HG03571 (cell line): ENCODE results near the gene PDYN.
"Not testable (repeated sequence)": the region's sequence is repeated elsewhere in the genome, so short reads cannot be mapped to it uniquely, and the experiment has no call there.

Experiments
- ATAC-seq: cut with Tn5 transposase; IDR thresholded peaks from one replicate; pipeline ENCODE4 v1.9.1; 2021; ENCODE audit not compliant: unreplicated experiment

The PDYN gene

DNA sequence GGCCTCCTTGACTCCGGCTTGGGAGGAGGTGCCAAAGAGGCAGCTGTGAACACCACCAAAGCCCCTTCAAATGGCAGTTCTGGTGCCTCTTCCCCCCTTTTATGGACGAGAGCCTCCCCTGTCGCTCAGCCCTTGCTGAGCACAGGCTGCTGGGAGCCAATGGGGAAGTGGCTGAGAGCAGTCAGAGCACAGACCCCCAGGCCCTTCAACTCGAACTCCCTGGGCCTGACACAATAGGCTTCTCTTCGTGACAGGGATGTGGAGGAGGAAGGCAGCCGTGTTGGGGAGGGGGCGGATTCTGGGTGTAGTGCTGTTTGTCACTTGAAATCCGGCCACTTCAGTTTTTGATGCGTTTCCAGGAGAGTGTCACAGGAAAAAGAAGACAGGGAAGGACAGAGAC lies at the start of gene PDYN:
Gene PDYN (minus strand): TSS at position 73 of the 400 bp plus-strand sequence. CDS start 10,974 bp downstream, outside the sequence.
- no peak for ATAC-seq

DNA sequence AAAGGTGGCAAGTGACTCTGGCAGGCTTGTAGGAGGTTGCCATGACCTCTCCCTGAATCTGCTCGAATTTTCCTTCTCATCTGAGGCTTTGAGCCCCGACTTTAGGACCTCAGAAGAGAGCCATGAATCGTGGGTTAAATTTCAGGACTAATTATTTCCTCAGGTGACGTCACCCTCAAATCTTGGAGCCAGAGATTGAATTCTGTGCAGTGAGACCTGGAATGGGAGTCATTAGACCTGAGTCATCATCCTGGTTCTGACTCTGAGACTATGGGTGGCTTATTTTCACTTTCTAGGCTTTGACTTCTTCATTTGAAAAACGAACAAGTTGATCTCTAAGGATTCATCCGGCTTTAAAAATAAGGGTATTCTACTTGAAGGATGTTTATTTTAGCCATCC lies 48.5 kb upstream of the PDYN start:
- ATAC-seq: no peak

DNA sequence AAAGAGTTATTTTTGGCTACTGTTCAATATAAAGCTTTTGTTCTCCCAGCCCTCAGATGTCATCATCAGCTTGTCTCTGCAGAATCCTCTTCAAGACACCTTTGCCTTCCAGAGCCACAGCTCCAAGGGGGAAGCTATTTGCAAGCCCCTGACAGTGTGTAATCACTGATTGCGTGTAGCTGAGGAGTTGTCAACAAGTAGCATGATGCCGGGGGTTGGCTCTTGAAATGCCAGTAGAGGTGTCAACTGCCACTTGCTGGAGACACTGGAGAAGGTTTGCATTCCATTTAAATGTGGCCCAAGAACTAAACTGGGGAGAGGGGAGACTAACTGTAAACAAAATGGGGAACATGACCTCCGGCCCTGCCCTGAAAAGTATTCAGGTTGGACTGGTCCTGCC lies 44.3 kb upstream of the PDYN start:
- ATAC-seq: no peak

DNA sequence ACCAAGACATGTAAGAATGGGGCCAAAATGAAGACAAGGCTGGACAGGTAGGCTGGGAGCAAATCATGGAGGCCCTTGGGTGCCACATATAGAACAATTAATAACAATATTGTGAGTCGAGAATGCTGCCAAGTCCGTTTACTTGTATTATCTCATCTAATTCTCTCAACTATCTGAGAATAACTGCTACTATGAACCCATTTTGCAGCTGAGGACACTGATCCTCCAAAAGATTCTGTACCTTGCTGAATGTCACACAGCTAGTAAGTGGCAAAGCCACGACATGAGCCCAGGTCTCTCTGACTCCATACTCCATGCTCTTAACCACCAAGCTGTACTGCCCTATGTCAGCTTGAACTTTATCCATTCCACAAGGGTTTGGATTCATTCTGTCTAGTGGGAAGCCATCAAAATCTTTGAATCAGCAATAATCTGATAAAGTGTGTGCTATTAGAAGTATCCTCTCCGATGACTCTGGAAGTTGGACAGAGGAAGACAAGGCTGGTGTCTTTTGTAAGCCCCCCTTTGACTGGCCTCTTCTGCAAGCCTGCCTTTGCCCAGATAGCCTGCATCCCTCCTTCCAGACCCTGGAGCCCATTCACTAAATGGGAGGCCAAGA lies 43.5 kb upstream of the PDYN start:
- no peak for ATAC-seq

DNA sequence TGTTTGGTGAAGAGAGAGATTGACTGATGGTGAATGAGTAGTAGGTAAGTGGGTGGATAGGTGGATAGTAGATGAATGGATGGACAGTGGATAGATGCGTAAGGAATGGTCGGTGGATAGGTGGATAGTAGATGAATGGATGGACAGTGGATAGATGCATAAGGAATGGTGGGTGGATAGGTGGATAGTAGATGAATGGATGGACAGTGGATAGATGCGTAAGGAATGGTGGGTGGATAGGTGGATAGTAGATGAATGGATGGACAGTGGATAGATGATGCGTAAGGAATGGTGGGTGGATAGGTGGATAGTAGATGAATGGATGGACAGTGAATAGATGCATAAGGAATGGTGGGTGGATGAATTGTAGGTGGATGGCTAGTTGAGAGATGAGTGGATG lies 42.5 kb upstream of the PDYN start:
- not testable (repeated sequence) for ATAC-seq

DNA sequence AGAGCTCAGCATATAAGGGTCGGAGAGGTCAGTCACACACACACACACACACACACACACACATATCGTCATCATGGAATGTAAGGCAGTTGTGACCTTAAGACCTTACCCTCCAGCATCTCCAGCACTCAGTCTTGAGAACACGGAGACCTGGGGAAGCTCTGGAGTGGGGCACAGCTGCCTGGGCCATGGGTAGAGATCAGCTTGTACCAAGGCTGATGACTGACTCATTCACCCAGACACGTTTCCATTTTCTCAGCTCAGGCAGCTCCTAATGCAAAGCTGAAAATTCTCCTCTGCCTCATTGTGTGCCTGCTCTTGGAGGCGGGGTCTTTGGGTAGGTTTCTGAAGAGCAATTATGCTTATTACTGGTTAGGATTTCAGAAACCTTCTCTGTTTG lies 38.3 kb upstream of the PDYN start:
- no peak for ATAC-seq

DNA sequence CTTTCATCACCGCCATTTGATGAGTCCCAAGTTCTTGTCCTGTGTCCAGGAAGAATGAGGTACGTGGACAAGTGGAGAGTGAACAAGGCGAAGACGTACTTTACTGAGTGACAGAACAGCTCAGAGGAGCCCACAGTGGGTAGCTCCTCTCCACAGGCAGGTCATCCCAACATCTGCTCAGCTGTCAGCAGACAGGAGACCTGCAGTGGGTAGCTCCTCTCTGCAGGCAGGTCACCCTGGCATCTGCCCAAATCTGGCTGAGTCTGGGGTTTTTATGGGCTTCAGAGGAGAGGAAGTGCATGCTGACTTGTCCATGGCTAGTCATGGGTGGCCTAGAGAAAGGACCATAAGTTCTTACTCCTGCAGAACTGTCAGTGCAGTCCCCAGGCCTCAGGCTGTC lies 32.7 kb upstream of the PDYN start:
- no peak for ATAC-seq

DNA sequence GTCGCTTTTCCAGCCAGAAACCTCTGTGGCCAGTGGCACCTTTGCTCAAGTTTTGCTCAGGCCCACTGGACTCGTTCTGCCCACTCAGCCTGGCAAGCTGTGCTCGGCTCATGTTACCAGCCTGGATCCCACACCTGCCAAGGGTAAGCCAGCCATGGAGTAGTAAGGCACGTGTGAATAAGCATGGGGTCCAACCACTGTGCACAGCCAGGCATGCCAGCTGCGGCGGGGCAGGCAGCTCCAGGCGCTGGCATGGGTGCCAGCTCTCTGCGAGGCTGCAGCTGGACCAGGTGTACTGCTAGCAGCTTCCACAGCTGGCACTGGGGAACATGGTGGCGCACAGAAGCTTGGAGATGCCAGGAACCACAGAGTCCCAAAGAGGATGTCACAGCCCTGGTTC lies 32.1 kb upstream of the PDYN start:
- ATAC-seq: no peak

DNA sequence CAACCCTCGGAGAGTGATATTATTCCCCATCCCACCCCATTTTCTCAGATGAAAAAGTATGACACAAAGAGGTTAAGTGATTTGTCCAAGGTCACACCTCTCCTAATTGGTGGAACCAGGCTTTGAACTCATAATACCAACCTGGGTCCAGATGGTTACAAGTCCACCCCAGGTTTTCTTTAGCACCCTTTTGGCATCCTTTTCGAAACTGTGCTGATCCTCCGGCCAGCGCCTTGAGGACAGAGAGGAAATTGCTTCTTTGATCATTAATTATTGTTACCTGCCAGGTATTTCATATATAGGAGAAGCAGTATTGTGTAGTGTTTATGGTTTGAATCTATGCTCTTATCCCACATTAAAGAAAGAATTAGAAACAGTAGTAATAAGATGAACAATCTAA lies 29.3 kb upstream of the PDYN start:
- ATAC-seq: no peak

DNA sequence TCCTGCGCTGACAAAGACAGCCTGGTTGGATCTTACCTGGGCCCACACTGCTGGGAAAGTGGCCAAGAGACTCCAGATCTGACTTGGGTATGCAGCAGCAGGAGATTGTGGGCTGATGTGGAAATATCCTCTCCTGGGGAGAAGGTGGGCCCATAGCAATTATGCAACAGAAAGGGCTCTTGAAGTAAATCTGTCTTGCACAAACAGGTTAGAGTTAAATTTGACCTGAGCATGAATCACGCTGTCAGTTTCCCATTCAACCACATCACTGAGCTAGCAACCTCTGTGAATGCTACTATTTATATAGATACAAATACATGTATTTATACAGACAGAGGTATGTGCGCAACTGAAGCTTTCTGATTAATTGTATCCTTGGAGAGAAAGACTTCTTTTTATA lies 28.3 kb upstream of the PDYN start:
- no peak for ATAC-seq

DNA sequence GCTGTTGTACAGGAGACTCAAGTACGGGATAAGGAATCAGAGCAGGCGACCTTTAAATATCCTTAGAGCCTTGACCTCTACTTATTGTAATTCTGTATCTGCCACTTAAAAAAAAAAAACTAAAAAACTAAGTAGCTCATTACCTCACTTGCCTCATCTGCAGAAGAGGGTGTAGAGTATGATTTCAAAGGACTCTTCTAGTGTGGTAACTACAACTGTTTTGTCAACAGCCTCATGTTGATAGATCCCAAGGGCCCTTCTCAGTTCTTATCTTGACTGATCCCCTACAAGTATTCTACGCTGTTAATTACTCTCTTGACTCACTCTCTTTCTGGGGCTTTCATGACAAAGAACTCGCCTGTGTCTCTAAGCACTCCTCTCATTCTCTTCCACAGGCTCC lies 16.7 kb upstream of the PDYN start:
- no peak for ATAC-seq

DNA sequence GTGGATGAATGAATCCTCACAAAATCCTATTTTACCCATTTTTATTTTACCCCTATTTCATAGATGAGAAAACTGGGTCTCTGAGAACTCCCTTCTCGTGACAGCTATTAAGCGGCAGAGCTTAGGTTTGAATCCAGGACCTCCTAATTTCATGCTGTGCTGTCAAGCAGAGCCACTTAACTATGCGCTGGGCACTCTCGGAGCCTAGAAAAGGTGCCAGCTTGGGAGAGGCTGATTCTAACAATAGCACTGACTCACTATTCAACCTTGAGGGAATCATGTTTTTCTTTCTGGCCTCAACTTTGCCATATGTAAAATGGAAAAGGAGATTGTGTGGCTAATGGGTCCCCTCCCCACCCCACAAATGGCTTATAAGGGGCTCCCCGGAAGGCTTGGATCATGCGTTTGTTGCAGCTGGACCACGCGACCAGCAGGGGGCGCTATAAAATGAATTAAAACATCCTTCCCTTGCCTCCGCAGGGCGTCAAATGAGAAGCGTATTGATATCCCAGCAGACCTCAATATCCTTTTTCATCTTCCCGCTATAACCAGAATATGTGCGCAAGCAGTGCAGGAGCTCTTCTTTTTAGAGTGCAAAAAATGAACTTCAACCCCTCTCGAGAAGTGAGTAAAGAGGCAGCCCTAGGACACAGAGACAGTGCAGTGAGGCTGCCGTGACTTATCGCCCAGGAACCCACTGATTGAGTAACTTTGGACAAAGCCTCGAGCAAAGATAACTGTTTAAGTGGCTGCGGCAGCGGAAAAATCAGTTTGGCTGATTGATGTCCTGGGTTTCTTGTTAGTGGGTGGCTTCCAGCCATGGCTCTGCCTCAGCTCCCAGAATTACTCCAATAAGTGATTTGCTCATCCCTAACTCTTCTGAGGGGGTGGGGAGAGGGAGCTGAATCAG lies 12.8 kb upstream of the PDYN start:
- ATAC-seq: no peak

DNA sequence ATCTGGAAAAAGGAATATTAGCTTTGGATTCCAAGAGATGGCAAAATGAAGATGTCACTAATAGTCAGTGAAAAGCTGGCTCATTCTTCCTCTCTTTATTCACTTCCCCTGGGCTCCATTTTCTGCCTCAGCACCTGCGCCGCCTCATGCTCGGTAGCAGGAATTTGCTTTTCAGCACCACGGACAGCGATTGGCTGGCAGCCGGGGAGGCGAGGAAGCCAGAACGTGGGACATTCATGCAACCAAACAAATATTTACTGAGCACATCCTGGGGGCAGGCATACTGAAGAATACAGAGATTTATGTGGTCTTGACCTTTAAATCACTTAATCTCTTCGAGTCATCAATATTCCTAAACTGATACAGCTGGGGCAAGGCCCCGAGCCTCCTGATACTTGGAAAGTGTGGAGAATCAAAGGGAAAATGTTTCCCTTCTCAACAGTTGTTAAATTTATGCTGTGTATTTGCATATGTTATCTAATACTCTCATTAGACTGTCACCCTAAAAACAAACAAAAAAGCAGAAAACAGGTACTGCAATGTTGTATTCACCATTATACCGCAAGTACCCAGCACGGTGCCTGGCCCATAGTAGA lies 12.1 kb upstream of the PDYN start:
- no peak for ATAC-seq

DNA sequence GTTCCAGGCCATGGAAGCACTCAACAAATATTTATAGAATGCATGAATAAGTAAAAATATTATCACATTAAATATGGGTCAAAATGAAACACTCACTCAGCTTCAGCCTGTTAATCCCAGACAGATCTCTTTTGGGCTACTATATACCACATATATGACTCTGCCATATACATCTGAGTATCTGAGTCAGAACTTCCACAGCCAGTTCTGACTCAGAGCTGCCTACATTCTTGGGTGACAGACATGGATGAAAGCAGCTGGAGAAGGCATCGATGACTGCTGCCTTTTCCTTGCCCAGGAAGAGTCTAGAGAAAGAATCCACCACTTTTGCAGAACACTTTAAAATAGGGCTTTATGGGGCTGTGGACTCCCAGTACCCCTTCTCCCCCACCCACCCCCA lies 11.5 kb upstream of the PDYN start:
- ATAC-seq: no peak

DNA sequence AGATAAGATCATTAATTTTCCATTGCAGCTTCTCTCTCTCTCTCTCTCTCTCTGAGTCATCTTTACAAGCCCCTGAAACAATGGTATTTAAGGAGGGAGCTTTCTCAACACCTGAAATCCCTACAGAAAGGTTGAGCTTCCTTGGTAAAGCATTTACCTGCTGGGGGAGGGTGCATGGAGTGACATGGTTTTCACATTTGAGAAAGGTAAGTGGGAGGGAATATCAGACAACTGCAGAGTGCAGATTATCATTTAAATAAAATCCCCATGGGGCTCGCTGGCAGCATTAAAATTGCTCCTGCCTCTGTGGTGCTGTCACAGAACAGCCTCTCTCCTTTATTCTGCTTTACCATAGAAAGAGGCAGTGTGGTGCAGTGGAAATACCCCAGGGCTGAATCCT lies 10.3 kb upstream of the PDYN start:
- no peak for ATAC-seq

DNA sequence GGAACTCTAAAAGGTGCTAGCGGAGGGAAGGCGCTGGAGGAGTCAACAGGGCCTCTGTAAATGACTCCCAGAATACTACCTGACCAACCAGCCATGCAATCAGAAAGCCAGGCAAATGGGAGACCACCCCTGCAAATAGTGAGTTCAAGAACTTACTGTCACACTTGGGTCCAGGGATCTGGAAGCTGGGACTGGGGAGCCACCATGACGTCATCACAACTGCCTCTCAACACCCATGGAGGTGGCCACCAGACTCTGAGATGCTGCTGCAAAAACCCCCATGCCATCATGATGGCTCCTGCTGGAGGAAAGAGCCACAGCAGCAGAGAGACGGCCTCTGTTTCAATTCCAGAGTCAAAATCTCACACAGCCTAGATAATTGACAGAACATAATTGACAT lies 8.5 kb upstream of the PDYN start:
- no peak for ATAC-seq

DNA sequence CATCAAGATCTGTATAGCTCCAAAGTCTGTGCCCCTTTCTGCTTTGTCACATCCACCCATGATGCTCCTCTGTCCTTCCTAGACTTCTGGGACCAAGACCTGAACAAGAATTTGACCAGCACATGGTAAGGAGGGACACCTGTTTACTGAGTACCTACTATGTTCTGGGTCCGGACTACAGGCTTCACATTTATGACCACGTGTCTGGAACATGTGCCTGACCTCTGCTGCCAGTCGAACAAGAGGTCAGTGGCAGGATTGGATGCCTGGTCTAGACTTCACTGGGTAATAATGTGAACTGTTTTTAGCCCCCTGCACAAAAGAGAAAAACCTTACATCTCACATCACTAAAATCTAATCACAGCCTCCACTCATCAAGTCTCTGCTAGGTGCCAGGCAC lies 7.3 kb upstream of the PDYN start:
- ATAC-seq: no peak

DNA sequence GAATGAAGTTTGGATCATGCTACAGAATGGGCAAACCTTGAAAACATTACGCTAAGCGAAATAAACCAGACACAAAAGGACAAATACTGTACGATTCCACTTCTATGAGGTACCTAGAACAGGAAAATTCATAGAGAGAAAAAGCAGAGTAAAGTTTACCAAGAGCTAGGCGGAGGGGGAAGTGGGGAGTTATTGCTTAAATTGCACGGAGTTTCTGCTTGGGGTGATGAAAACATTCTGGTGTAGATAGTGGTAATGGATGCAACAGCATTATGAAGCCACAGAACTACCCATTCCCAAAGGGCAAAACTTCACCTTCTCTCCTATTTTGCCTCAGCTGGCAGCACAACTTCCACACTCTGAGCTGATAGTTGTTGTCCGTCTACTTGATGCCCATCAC lies 6.4 kb upstream of the PDYN start:
- no peak for ATAC-seq

DNA sequence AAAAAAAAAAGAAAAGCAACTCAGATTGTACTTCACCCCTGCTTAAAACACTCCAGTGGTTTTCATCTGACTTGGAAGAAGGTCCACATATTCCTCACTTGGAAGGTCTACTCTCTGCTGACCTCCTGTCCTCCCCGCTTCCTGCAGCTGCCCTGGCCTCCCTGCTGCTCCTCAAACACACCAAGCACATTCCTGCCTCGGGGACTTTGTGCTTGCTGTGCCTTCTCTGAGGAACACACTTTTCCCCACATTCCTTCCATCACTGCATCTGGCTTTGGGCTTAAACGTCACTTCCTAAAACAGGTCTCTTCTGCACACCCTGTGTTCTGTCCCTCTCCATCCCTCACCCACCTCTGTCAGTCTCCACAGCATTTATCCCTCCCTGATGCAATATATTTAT lies 4.9 kb upstream of the PDYN start:
- ATAC-seq: no peak

DNA sequence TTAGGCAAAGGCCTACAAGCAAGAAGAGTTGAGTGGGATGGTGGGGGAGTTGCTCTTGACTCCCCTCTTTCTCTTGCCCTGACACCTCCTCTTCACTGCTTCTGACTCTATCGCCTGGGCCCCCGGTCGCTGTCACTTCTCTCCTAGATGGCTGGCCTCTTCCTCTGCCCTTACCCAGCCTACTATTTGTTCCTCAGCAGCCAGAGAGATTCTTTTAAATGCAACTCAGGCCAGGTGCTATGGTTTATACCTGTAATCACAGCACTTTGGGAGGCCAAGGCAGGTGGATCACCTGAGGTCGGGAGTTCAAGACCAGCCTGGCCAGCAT lies 4.3 kb upstream of the PDYN start:
- no peak for ATAC-seq

DNA sequence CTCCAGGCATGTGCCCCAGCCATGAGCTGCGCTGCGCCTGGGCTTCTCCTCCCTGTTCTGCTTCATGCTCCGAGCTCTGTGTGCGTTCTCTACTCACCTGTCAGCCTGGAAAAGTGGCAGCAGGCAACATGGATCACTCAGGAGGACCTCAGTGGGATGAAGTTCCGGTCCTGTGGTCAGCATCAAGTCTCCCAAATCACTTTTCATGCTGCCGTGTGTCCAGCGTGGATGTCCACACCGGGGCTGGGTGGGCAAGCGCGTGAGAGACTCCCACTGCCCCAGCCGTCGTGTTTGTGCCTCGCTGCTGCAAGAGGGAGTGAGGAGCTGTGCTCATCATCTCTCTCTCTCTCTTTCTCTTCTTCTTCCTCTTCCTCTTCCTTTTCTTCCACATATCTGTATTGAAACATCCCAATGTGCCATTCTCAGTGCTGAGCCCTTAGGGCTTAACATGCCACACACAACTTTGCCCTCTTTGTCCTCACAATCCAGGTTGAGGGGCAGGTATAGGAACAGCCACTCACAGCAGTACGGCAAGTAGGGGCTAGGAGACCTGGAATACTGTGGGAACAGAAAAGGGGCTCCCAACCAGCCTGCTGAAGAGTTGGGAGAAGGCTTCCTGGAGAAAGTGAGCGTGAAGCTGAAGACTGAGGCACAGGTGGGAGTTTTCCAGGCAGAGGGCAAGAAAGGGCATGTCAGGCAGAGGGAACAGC lies 3.8 kb upstream of the PDYN start:
- no peak for ATAC-seq
